Chondrocyte (in vitro differentiated cells): ENCODE measurements around the gene AKR1B15. TPM values are rescaled to one million over a fixed set of nuclear protein-coding genes. Genes with fewer than 3 reads are reported as not detected.
"Not testable (repeated sequence)": the region's sequence is repeated elsewhere in the genome, so short reads cannot be mapped to it uniquely, and the experiment has no call there.

Experiments
- DNase-seq: peaks from one replicate; pipeline ENCODE4 v3.0.0; 2021; ENCODE audit warnings: mixed read lengths, low spot score
- H3K27ac Mint-ChIP-seq: one replicate; pipeline ENCODE4 v1.8.0; 2021; ENCODE audit warnings: mild to moderate bottlenecking, moderate library complexity, mixed read lengths; ENCODE audit not compliant: unreplicated experiment
- H3K27me3 Mint-ChIP-seq: 2 replicates; pipeline ENCODE4 v1.8.0; 2021; ENCODE audit warnings: low read depth, mixed read lengths
- H3K36me3 Mint-ChIP-seq: 2 replicates; pipeline ENCODE4 v1.8.0; 2021; ENCODE audit warnings: low read depth, mixed read lengths
- H3K4me1 Mint-ChIP-seq: 2 replicates; pipeline ENCODE4 v1.8.0; 2021; ENCODE audit warnings: low read depth, mild to moderate bottlenecking, mixed read lengths
- H3K4me3 Mint-ChIP-seq: one replicate; pipeline ENCODE4 v1.8.0; 2021; ENCODE audit warnings: mild to moderate bottlenecking, moderate library complexity, mixed read lengths; ENCODE audit not compliant: unreplicated experiment
- H3K9me3 Mint-ChIP-seq: 2 replicates; pipeline ENCODE4 v1.8.0; 2021; ENCODE audit warnings: low read depth, mixed read lengths
- total RNA-seq: library from RNA; stranded (reverse); gene quantifications from 3 replicates; pipeline ENCODE4 v1.2.1, GENCODE V29; 2021
- TF ChIP-seq, protein P1 (sequence below): fragments of 200-600 bp; sonication (generic); IDR thresholded peaks from 2 replicates; pipeline ENCODE4 v1.5.0; 2021; ENCODE audit warnings: antibody characterized with exemption, mild to moderate bottlenecking, moderate library complexity

The AKR1B15 gene
- total RNA-seq, 1 donor from 2014 or later: not detected

- Mint-ChIP-seq H3K4me3 (no peak overlapping the region), H3K4me1 (no peaks in the 10 kb centered on the region), H3K27me3 (peaks cover 40% of the 10 kb centered on the region), H3K27ac (no peak overlapping the region), H3K36me3 (no peaks in the 10 kb centered on the region), H3K9me3 (no peaks in the 10 kb centered on the region)
- no peak for DNase-seq
- TF ChIP-seq, protein P1, sequence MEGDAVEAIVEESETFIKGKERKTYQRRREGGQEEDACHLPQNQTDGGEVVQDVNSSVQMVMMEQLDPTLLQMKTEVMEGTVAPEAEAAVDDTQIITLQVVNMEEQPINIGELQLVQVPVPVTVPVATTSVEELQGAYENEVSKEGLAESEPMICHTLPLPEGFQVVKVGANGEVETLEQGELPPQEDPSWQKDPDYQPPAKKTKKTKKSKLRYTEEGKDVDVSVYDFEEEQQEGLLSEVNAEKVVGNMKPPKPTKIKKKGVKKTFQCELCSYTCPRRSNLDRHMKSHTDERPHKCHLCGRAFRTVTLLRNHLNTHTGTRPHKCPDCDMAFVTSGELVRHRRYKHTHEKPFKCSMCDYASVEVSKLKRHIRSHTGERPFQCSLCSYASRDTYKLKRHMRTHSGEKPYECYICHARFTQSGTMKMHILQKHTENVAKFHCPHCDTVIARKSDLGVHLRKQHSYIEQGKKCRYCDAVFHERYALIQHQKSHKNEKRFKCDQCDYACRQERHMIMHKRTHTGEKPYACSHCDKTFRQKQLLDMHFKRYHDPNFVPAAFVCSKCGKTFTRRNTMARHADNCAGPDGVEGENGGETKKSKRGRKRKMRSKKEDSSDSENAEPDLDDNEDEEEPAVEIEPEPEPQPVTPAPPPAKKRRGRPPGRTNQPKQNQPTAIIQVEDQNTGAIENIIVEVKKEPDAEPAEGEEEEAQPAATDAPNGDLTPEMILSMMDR: no peak
Measured at GRCh38 chr7:134539380-134540004, 9.4 kb upstream of the AKR1B15 start.

- not testable (repeated sequence) for H3K27ac Mint-ChIP-seq, H3K4me3 Mint-ChIP-seq, H3K36me3 Mint-ChIP-seq, H3K4me1 Mint-ChIP-seq, DNase-seq, H3K9me3 Mint-ChIP-seq
- H3K27me3 Mint-ChIP-seq: peaks cover 49% of the 10 kb centered on the region
Measured at GRCh38 chr7:134541501-134542194, 7.3 kb upstream of the AKR1B15 start.

DNA sequence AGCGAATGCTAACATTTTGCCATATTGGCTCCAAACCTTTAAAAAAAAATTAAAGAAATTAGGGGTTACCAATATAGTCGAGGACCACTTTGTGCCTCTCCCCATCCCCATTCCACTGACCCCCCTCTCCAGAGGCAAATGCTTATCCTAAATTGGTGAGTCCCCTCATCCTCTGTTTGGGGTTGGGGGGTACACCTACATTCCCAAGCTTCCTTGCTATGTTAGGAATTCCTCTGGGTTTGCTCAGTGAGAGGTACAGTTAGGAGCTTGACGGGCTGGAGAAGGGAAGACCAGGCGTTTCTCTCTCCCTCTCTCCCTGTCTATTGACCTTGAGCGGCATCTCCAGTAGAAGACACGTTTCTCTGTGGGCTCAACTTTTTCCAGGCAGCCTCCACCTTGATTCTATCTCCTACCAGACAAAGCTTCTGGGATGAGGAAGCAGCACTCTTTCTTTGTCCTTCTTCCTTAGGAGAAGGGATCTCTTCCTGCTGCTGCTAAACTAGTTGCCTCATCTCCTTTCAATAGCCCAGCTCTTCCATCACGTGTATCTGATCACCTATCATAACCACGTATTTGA is 6.6 kb upstream of the AKR1B15 start:
- peaks cover 49% of the 10 kb centered on the region for H3K27me3 Mint-ChIP-seq

GRCh38 chr7:134545380-134545779 is 3.5 kb upstream of the AKR1B15 start:
- no peak overlapping the region for H3K27ac Mint-ChIP-seq
- H3K4me1 Mint-ChIP-seq: peaks cover 15% of the 10 kb centered on the region
- no peak overlapping the region for H3K4me3 Mint-ChIP-seq
- H3K36me3 Mint-ChIP-seq: no peaks in the 10 kb centered on the region
- H3K27me3 Mint-ChIP-seq: peaks cover 45% of the 10 kb centered on the region
- no peaks in the 10 kb centered on the region for H3K9me3 Mint-ChIP-seq
- no peak for DNase-seq
- TF ChIP-seq, protein P1: no peak

More for the DNA sequence above, 6.6 kb upstream of the AKR1B15 start:
- H3K4me3 Mint-ChIP-seq: no peak overlapping the region
- H3K27ac Mint-ChIP-seq: no peak overlapping the region
- TF ChIP-seq, protein P1: no peak
- no peak for DNase-seq
- peaks cover 5% of the 10 kb centered on the region for H3K4me1 Mint-ChIP-seq
- no peaks in the 10 kb centered on the region for H3K9me3 Mint-ChIP-seq
- no peaks in the 10 kb centered on the region for H3K36me3 Mint-ChIP-seq

GRCh38 chr7:134545918-134546317 is 3.0 kb upstream of the AKR1B15 start:
- H3K27me3 Mint-ChIP-seq: peaks cover 41% of the 10 kb centered on the region
- H3K27ac Mint-ChIP-seq: no peak overlapping the region
- TF ChIP-seq, protein P1: no peak
- peaks cover 15% of the 10 kb centered on the region for H3K4me1 Mint-ChIP-seq
- no peak overlapping the region for H3K4me3 Mint-ChIP-seq
- H3K36me3 Mint-ChIP-seq: no peaks in the 10 kb centered on the region
- DNase-seq: no peak
- H3K9me3 Mint-ChIP-seq: no peaks in the 10 kb centered on the region
